Hematopoietic multipotent progenitor cell treated with erythropoietin and hydrocortisone succinate and interleukin-3 and kit ligand, for 17 days (in vitro differentiated cells): ENCODE results near the gene BRMS1L.
A peak's percentile ranks its signal among the peaks of the same experiment; 100 is the strongest.
"Not testable (repeated sequence)": the region's sequence is repeated elsewhere in the genome, so short reads cannot be mapped to it uniquely, and the experiment has no call there.

ENCODE experiments used
- DNase-seq: peaks from one replicate; pipeline ENCODE4 v3.0.0-alpha.2; 2015; ENCODE audit warnings: low spot score

The BRMS1L gene

GRCh38 chr14:35821564-35822411 is 4.3 kb upstream of the BRMS1L start:
- peak; percentile 57 for DNase-seq

- DNase-seq: no peak
These were observed 3.6 kb upstream of the BRMS1L start for GRCh38 chr14:35822501-35822900.

DNA sequence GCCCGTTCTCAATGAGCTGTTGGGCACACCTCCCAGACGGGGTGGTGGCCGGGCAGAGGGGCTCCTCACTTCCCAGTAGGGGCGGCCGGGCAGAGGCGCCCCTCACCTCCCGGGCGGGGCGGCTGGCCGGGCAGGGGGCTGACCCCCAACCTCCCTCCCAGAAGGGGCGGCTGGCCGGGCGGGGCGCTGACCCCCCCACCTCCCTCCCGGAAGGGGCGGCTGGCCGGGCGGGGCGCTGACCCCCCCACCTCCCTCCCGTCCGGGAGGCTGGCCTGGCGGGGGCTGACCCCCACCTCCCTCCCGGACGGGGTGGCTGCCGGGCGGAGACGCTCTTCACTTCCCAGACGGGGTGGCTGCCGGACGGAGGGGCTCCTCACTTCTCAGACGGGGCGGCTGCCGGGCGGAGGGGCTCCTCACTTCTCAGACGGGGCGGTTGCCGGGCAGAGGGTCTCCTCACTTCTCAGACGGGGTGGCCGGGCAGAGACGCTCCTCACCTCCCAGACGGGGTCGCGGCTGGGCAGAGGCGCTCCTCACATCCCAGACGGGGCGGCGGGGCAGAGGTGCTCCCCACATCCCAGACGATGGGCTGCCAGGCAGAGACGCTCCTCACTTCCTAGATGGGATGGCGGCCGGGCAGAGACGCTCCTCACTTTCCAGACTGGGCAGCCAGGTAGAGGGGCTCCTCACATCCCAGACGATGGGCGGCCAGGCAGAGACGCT is 1.5 kb upstream of the BRMS1L start:
- DNase-seq: not testable (repeated sequence)

- DNase-seq: no peak
These were observed 245 bp upstream of the BRMS1L start for GRCh38 chr14:35825968-35826217.

DNA sequence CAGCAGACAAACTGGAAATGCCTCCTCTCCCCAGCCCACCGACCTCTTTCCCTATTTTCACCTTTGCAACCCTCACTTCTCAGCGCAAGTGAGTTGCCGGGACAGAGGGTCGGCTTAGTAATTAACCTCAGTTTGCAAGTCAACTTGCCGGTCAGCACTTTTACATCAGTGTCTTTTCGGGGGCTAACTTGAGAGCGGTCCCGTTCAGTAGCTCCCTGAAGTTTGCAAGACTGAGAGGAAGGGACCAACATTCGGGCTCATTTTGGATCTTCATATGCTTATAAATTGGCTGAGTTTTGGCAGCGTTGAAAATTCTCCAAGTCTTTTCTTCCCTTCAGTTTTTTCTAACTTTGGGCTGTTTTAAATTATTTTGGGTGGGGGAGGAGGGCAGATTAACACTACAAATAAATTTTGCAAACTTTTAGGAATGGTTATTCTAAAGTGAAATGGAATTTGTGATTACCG is 846 bp downstream of the BRMS1L start:
- DNase-seq: no peak

DNA sequence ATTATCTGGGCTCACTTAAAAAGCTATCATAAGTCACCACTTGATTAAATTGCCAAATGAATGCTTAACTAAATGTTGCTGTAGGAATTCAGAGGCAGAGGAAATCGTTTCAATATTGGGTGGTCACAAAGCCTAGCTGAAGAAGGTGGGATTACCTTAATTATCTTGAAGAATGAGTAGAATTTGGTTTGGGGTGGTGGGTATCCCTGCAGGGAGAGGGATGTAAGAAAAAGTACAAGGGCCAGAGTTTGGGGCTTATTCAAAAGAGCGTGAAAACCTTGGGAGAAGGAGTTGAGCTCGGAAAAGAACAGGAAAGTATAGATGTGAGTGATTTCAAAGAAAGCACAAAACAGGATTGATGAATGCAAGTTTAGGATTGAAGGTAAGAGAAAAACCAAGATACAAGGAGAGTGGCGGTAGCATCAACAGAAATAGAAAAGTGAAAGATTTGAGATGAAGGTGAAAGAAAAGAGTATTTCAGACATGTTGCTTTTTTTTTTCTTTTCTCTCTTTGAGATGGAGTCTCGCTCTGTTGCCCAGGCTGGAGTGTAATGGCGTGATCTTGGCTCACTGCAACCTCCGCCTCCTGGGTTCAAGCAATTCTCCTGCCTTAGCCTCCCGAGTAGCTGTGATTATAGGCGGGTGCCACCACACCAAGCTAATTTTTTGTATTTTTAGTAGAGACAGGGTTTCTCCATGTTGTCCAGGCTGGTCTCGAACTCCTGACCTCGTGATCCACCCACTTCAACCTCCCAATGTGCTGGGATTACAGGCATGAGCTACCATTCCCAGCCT is 1.7 kb downstream of the BRMS1L start:
- no peak for DNase-seq

GRCh38 chr14:35829449-35829848 is 3.3 kb downstream of the BRMS1L start:
- DNase-seq: no peak

DNA sequence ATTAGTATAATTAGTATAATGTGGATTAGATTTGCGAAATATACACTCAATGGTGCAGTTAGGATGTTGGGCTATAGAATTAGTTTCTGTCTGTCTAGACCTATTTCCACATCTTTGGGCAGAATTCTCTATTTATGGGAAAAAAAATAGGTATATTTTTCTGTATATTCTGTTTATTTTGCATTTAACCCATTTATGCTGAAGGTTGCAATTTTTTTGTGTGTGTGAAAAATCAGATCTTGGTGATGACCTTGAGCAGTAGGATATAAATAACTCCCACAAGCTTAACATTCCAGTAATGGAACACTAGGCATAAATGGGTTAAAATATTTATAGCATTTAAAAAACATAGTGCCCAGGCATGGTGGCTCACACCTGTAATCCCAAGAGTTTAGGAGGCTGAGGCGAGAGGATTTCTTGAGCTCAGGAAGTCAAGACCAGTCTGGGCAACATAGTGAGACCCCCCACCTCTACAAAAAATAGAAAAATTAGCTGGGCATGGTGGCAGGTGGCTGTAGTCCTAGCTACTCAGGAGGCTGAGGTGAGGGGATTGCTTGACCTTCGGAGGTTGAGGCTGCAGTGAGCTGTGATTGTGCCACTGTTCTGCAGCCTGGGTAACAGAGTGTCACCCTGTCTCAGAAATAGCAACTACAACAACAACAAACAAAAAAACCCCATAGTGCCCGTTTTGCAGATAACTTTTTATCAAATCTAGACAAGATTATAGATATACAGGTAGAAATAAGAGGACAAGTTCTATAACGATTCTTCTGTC is 9.3 kb downstream of the BRMS1L start:
- DNase-seq: no peak

DNA sequence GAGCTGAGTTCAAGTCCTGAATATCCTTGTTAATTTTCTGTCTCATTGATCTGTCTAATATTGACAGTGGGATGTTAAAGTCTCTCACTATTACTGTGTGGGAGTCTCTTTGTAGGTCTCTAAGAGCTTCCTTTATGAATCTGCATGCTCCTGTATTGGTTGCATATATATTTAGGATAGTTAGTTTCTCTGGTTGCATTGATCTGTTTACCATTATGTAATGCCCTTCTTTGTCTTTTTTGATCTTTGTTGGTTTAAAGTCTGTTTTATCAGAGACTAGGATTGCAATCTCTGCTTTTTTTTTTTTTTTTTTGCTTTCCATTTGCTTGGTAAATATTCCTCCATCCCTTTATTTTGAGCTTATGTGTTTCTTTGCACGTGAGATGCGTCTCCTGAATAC is 15.6 kb downstream of the BRMS1L start:
- DNase-seq: not testable (repeated sequence)

- DNase-seq: not testable (repeated sequence)
These were observed 16.1 kb downstream of the BRMS1L start for GRCh38 chr14:35842245-35842644.

GRCh38 chr14:35844494-35844893 is 18.4 kb downstream of the BRMS1L start:
- no peak for DNase-seq

DNA sequence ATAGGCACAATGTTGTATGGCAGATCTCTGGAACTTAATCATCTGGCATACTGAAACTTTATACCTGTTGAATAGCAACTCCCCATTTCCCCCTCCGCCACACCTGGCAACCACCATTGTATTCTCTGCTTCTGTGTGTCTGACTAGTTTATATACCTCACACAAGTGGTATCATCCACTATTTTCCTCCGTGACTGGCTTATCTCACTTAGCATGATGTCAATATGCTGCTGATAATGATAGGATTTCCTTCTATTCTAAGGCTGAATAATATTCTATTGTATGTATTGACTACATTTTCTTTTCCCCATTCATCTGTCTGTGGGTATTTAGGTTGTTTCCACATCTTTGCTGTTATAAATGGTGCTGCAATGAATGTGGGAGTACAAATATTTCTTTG is 21.5 kb downstream of the BRMS1L start:
- no peak for DNase-seq

DNA sequence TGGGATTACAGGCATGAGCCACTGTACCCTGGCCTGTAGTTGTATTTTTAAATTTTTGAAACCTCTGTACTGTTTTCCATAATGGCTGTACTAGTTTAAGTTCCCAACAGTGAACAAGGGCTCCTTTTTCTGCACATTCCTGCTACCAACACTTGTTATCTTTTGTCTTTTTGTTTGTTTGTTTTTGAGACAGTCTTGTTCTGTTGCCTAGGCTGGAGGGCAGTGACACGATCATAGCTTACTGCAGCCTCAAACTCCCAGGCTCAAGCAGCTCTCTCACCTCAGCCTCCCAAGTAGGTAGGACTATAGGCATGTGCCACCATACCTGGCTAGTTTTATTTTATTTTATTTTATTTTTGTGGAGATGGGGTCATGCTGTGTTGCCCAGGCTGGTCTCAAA is 23.0 kb downstream of the BRMS1L start:
- DNase-seq: no peak

- DNase-seq: no peak
These were observed 25.7 kb downstream of the BRMS1L start for GRCh38 chr14:35851823-35852222.

GRCh38 chr14:35853225-35853624 is 27.1 kb downstream of the BRMS1L start:
- no peak for DNase-seq

DNA sequence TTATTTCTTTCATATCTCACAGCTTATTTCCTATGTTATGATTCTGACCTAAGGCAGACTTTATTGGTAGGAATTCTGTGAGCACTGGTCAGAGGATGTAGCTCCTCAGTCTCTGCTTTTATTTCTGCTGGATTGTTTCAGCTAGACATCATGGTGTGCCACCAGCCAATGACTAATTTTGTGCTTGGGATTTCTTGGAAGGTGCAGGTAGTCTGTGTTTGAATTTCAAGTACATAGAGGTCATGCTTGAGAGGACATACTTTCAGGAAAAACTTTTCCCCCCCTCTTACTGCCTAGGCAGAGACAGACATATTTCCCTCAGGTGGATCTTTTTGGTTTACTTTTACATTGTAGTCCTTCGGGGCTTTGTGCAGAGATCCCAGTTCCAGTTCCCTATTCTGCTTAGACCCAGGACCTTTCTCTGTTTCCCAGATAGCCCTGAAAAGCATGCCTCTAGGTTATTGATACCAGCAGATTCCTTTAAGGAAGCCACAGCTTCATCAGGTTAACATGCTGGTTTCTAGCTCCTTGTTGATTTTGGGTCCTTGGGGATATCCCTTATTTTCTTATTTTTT is 28.6 kb downstream of the BRMS1L start:
- DNase-seq: no peak

GRCh38 chr14:35855876-35856481 is 29.8 kb downstream of the BRMS1L start:
- DNase-seq: no peak

DNA sequence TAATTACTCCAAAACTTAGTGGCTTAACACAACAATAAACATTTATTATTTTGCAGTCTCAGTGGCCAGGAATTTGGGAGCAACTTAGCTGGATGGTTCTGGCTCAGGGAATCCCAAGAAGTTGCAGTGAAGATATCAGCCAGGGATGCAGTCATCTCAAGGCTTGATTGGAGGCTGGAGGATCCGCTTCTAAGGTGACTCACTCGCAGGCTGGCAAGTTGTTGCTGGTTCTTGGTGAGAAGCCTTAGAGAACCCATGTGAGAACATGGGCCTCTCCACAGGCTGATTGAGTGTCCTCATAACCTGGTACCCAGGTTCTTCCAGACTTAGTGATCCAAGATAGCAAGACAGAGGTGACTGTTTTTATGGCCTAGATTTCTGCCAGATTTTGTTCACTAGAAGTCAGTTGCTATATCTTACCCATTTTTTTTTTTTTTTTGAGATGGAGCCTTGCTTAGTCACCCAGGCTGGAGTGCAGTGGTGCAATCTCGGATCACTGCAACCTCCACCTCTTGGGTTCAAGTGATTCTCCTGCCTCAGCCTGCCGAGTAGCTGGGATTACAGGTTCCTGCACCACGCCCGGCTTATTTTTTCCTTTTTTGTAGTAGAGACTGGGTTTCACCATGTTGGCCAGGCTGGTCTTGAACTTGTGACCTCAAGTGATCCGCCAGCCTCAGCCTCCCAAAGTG is 32.5 kb downstream of the BRMS1L start:
- no peak for DNase-seq

- no peak for DNase-seq
These were observed 35.2 kb downstream of the BRMS1L start for GRCh38 chr14:35861204-35861868.
